B cell (primary cell): ENCODE data around the gene TMSB4X. TPM values are rescaled to one million over a fixed set of nuclear protein-coding genes. Genes with fewer than 3 reads are reported as not detected.

Experiments used
- ATAC-seq: fragments of 200-7000 bp; cut with Tn5 transposase; one replicate; pipeline ENCODE4 v1.10.0; 2021; ENCODE audit warnings: low read depth, mild to moderate bottlenecking, moderate number of reproducible peaks, moderate library complexity
- CTCF ChIA-PET: fragments of 350-600 bp; sonication (Branson Sonifier 250); formaldehyde crosslinking; loops from one replicate; lab custom pipeline; 2021; ENCODE audit warnings: antibody characterized with exemption, inconsistent platforms; lab: Charles Lee
- POLR2A ChIA-PET: fragments of 350-600 bp; sonication (Branson Sonifier 250); formaldehyde crosslinking; loops from one replicate; lab custom pipeline; 2021; ENCODE audit warnings: antibody characterized with exemption; lab: Charles Lee
- DNase-seq: peaks from one replicate; pipeline ENCODE4 v3.0.0; 2013
- H2AFZ ChIP-seq: 2 replicates; pipeline ENCODE4 v1.6.1; 2012; ENCODE audit warnings: mild to moderate bottlenecking, low read depth, low read length; ENCODE audit not compliant: insufficient read depth, poor library complexity, severe bottlenecking
- H3K27ac ChIP-seq, 2 donors: 1 replicate in 1 of 2; 2 replicates in 1 of 2; pipeline ENCODE4 v1.5.1; 2012 to 2013; ENCODE audit warnings: low read length in 2 of 2, mild to moderate bottlenecking in 2 of 2, moderate library complexity in 1 of 2
- H3K27me3 ChIP-seq, 4 experiments: fragments of 200-600 bp in 1 of 4; sonication (generic) in 1 of 4; replicated peaks in 1 of 4; 1 replicate in 2 of 4; 2 replicates in 2 of 4; pipeline versions ENCODE4 v1.6.1 to v1.7.0; 2013 to 2016; ENCODE audit warnings: low read length in 3 of 4, mild to moderate bottlenecking in 2 of 4, mixed read lengths in 1 of 4, moderate library complexity in 1 of 4; ENCODE audit not compliant: insufficient read depth in 4 of 4, control insufficient read depth in 3 of 4; ENCODE audit errors: control extremely low read depth in 1 of 4
- H3K36me3 ChIP-seq, 2 experiments: replicated peaks in 1 of 2; 1 replicate in 1 of 2; 2 replicates in 1 of 2; pipeline versions ENCODE4 v1.6.1 to v1.7.1; 2013; ENCODE audit warnings: low read length in 1 of 2; ENCODE audit not compliant: insufficient read depth in 2 of 2, control insufficient read depth in 1 of 2; ENCODE audit errors: control extremely low read depth in 1 of 2, extremely low read depth in 1 of 2
- H3K4me1 ChIP-seq, 2 donors: fragments of 200-600 bp in 1 of 2; sonication (generic) in 1 of 2; 1 replicate in 1 of 2; 2 replicates in 1 of 2; pipeline versions ENCODE4 v1.5.1 to v1.6.1; 2013 to 2017; ENCODE audit warnings: low read length in 2 of 2; ENCODE audit not compliant: control insufficient read depth in 2 of 2, insufficient read depth in 2 of 2
- H3K4me2 ChIP-seq: replicated peaks from 2 replicates; pipeline ENCODE3; 2012; ENCODE audit warnings: mild to moderate bottlenecking, low read depth, low read length; ENCODE audit not compliant: poor library complexity, severe bottlenecking
- H3K4me3 ChIP-seq, 5 experiments: fragments of 200-600 bp in 1 of 5; sonication (generic) in 1 of 5; 1 replicate in 3 of 5; 2 replicates in 2 of 5; pipeline versions ENCODE4 v1.5.1 to v1.7.0; 2011 to 2016; ENCODE audit warnings: low read length in 4 of 5, mild to moderate bottlenecking in 4 of 5, low read depth in 2 of 5, control low read depth in 1 of 5, moderate library complexity in 1 of 5; ENCODE audit not compliant: insufficient read depth in 1 of 5; ENCODE audit errors: control extremely low read depth in 1 of 5, extremely low read depth in 1 of 5
- H3K79me2 ChIP-seq: fragments of 200-600 bp; sonication (generic); one replicate; pipeline ENCODE4 v1.6.0; 2016; ENCODE audit warnings: low read length; ENCODE audit not compliant: control insufficient read depth, insufficient read depth
- H3K9ac ChIP-seq: fragments of 200-600 bp; sonication (generic); 2 replicates; pipeline ENCODE4 v1.6.1; 2017; ENCODE audit warnings: mild to moderate bottlenecking, low read length, moderate library complexity
- H3K9me3 ChIP-seq, 3 donors: one replicate each; pipeline versions ENCODE4 v1.6.1 to v1.7.1; 2013; ENCODE audit warnings: low read length in 2 of 3; ENCODE audit not compliant: control insufficient read depth in 2 of 3, insufficient read depth in 1 of 3; ENCODE audit errors: control extremely low read depth in 1 of 3
- H4K20me1 ChIP-seq: 2 replicates; pipeline ENCODE4 v1.6.0; 2012; ENCODE audit warnings: mild to moderate bottlenecking, low read length; ENCODE audit not compliant: insufficient read depth, control insufficient read depth, poor library complexity, severe bottlenecking
- H3K27ac Mint-ChIP-seq: one replicate; pipeline ENCODE4 v1.8.0; 2021; ENCODE audit warnings: mixed read lengths
- H3K27me3 Mint-ChIP-seq: one replicate; pipeline ENCODE4 v1.8.0; 2021; ENCODE audit warnings: mixed read lengths
- H3K4me1 Mint-ChIP-seq: one replicate; pipeline ENCODE4 v1.8.0; 2021; ENCODE audit warnings: mixed read lengths
- H3K4me3 Mint-ChIP-seq: one replicate; pipeline ENCODE4 v1.8.0; 2021; ENCODE audit warnings: mixed read lengths
- H3K9me3 Mint-ChIP-seq: one replicate; pipeline ENCODE4 v1.8.0; 2022; ENCODE audit warnings: mixed read lengths; ENCODE audit not compliant: insufficient read depth
- CTCF ChIP-seq: fragments of 200-600 bp; IDR thresholded peaks from one replicate; pipeline ENCODE4 v1.8.0; 2022; ENCODE audit warnings: antibody characterized with exemption, mild to moderate bottlenecking
- EZH2 ChIP-seq: IDR thresholded peaks from 2 replicates; pipeline ENCODE4 v1.6.1; 2012; ENCODE audit warnings: borderline replicate concordance, low read depth, mild to moderate bottlenecking, moderate library complexity, low read length; ENCODE audit not compliant: insufficient read depth, poor library complexity, severe bottlenecking
- WGBS: methylation state at CpG from one replicate; pipeline ENCODE4 v1.1.5; 2013; ENCODE audit warnings: missing lambda C conversion rate; ENCODE audit not compliant: insufficient coverage; 5-methylcytosine and 5-hydroxymethylcytosine counted together
- intact Hi-C: fragments of 100-400 bp; cut with micrococcal nuclease; formaldehyde crosslinking; loops from one replicate; pipeline ENCODE4 v1.10.0; 2022
- polyA plus RNA-seq: library from polyadenylated mRNA; depleted of rRNA; stranded (reverse); fragments of >200 nt; gene quantifications from 2 replicates; pipeline ENCODE4 v1.2.3, GENCODE V29; 2012
- total RNA-seq, 2 donors: library from RNA; stranded (reverse); fragments of 120-200 nt in 1 of 2; gene quantifications; 1 replicate in 1 of 2; 2 replicates in 1 of 2; pipeline versions ENCODE4 v1.2.3 to v1.2.4, GENCODE V29; 2013 to 2022

TMSB4X gene
- total and polyA plus RNA-seq, 2 donors (not counting 1 experiment from before 2014, with no cell fraction given), result 2,550 to 4,850 TPM

GRCh38 chrX:12973561-12974304, 1.2 kb upstream of the TMSB4X start:
- Histone ChIP-seq H4K20me1 (peaks cover 13% of the 10 kb centered on the region), H3K9ac (peak overlapping the region; percentile 86), H3K4me1 (peaks cover 47% of the 10 kb centered on the region in 2 donors), H3K4me3 (peak overlapping the region; percentile 85 to 91 (median 87)), H3K79me2 (peaks cover 39% of the 10 kb centered on the region), H3K36me3 (peaks cover 0 to 19% of the 10 kb centered on the region in 2 experiments), H2AFZ (peak overlapping the region; percentile 28), H3K27ac (peak overlapping the region; percentile 84 to 86), H3K4me2 (peak overlapping the region; percentile 64), H3K27me3 (no peaks in the 10 kb centered on the region), H3K9me3 (no peaks in the 10 kb centered on the region)
- WGBS, result 0% methylated on average over 2 of the region's 19 CpGs
- TF ChIP-seq CTCF (no peak), EZH2 (no peak)
- ChIA-PET CTCF (interaction anchor here (1.0 to 15.8 kb wide), 9 partner anchors 17 to 514 kb away, joined by 3 to 214 read pairs (median 21); no protein-coding TSS in a partner anchor), POLR2A (interaction anchor here (0.6 to 11.7 kb wide), 7 partner anchors 16 to 514 kb away, joined by 4 to 136 read pairs (median 29); no protein-coding TSS in a partner anchor)
- intact Hi-C loops, result loop anchor here (1.0 to 10.0 kb wide), 4 partner anchors 16 to 761 kb away; partner anchors contain the start of genes OFD1 and TRAPPC2
- Mint-ChIP-seq H3K27me3 (no peaks in the 10 kb centered on the region), H3K4me1 (peaks cover 55% of the 10 kb centered on the region), H3K4me3 (peak overlapping the region; percentile 99), H3K27ac (peak overlapping the region; percentile 98), H3K9me3 (no peaks in the 10 kb centered on the region)
- DNase-seq (peak; percentile 81), ATAC-seq (peak; percentile 35)
